ENCODE measurements around the gene TBL1X.

The TBL1X gene

GRCh38 chrX:9459186-9459748, 5.6 kb upstream of the TBL1X start:
- no peak overlapping the region for H3K27ac ChIP-seq (ENCODE audit: low read depth in 2 of 2, low read length in 2 of 2)
- peaks cover 8% of the 10 kb centered on the region in 2 donors for H3K4me1 ChIP-seq (ENCODE audit: control insufficient read depth in 2 of 2, insufficient read depth in 2 of 2, low read length in 2 of 2)
- no peak overlapping the region for H3K9ac ChIP-seq (ENCODE audit: low read depth in 1 of 2, low read length in 2 of 2)
- H3K9me3 ChIP-seq (ENCODE audit: control insufficient read depth in 2 of 2, low read length in 2 of 2), result no peaks in the 10 kb centered on the region
- peaks cover 3 to 5% of the 10 kb centered on the region in 2 donors for H3K27me3 ChIP-seq (ENCODE audit: control insufficient read depth in 2 of 2, insufficient read depth in 2 of 2, low read length in 2 of 2)
- H3K4me3 ChIP-seq (ENCODE audit: low read length in 2 of 2), result no peak overlapping the region
- no peaks in the 10 kb centered on the region for H3K36me3 ChIP-seq (ENCODE audit: control insufficient read depth in 2 of 2, insufficient read depth in 2 of 2, low read length in 2 of 2)

GRCh38 chrX:9461087-9461486, 3.8 kb upstream of the TBL1X start:
- no peak overlapping the region for H3K27ac ChIP-seq (ENCODE audit: low read depth in 2 of 2, low read length in 2 of 2)
- H3K27me3 ChIP-seq (ENCODE audit: control insufficient read depth in 2 of 2, insufficient read depth in 2 of 2, low read length in 2 of 2), result peaks cover 3 to 6% of the 10 kb centered on the region in 2 donors
- no peak overlapping the region for H3K9ac ChIP-seq (ENCODE audit: low read depth in 1 of 2, low read length in 2 of 2)
- H3K9me3 ChIP-seq (ENCODE audit: control insufficient read depth in 2 of 2, low read length in 2 of 2), result no peaks in the 10 kb centered on the region
- peaks cover 8 to 10% of the 10 kb centered on the region in 2 donors for H3K4me1 ChIP-seq (ENCODE audit: control insufficient read depth in 2 of 2, insufficient read depth in 2 of 2, low read length in 2 of 2)
- no peak overlapping the region for H3K4me3 ChIP-seq (ENCODE audit: low read length in 2 of 2)
- no peaks in the 10 kb centered on the region for H3K36me3 ChIP-seq (ENCODE audit: control insufficient read depth in 2 of 2, insufficient read depth in 2 of 2, low read length in 2 of 2)

GRCh38 chrX:9462456-9462855, 2.4 kb upstream of the TBL1X start:
- Histone ChIP-seq H3K4me1 (ENCODE audit: control insufficient read depth in 2 of 2, insufficient read depth in 2 of 2, low read length in 2 of 2) (peaks cover 11 to 13% of the 10 kb centered on the region in 2 donors), H3K27me3 (ENCODE audit: control insufficient read depth in 2 of 2, insufficient read depth in 2 of 2, low read length in 2 of 2) (peaks cover 3 to 6% of the 10 kb centered on the region in 2 donors), H3K27ac (ENCODE audit: low read depth in 2 of 2, low read length in 2 of 2) (no peak overlapping the region), H3K36me3 (ENCODE audit: control insufficient read depth in 2 of 2, insufficient read depth in 2 of 2, low read length in 2 of 2) (no peaks in the 10 kb centered on the region), H3K9me3 (ENCODE audit: control insufficient read depth in 2 of 2, low read length in 2 of 2) (no peaks in the 10 kb centered on the region), H3K9ac (ENCODE audit: low read depth in 1 of 2, low read length in 2 of 2) (no peak overlapping the region), H3K4me3 (ENCODE audit: low read length in 2 of 2) (no peak overlapping the region)

- peak overlapping the region; percentile 3 to 52 for H3K27ac ChIP-seq (ENCODE audit: low read depth in 2 of 2, low read length in 2 of 2)
- peak overlapping the region in 1 of 2 donors; percentile 58 for H3K9ac ChIP-seq (ENCODE audit: low read depth in 1 of 2, low read length in 2 of 2)
Measured at GRCh38 chrX:9465380-9466123, 694 bp downstream of the TBL1X start.

GRCh38 chrX:9466124-9466495, 1.3 kb downstream of the TBL1X start:
- no peaks in the 10 kb centered on the region for H3K36me3 ChIP-seq (ENCODE audit: control insufficient read depth in 2 of 2, insufficient read depth in 2 of 2, low read length in 2 of 2)
- no peak overlapping the region for H3K27ac ChIP-seq (ENCODE audit: low read depth in 2 of 2, low read length in 2 of 2)
- peaks cover 5 to 10% of the 10 kb centered on the region in 2 donors for H3K27me3 ChIP-seq (ENCODE audit: control insufficient read depth in 2 of 2, insufficient read depth in 2 of 2, low read length in 2 of 2)
- H3K9ac ChIP-seq (ENCODE audit: low read depth in 1 of 2, low read length in 2 of 2), result peak overlapping the region; percentile 24 to 54
- peaks cover 11 to 13% of the 10 kb centered on the region in 2 donors for H3K4me1 ChIP-seq (ENCODE audit: control insufficient read depth in 2 of 2, insufficient read depth in 2 of 2, low read length in 2 of 2)
- peak overlapping the region; percentile 57 to 61 for H3K4me3 ChIP-seq (ENCODE audit: low read length in 2 of 2)
- H3K9me3 ChIP-seq (ENCODE audit: control insufficient read depth in 2 of 2, low read length in 2 of 2), result no peaks in the 10 kb centered on the region

More at GRCh38 chrX:9465380-9466123, 694 bp downstream of the TBL1X start:
- Histone ChIP-seq H3K9me3 (ENCODE audit: control insufficient read depth in 2 of 2, low read length in 2 of 2) (no peaks in the 10 kb centered on the region), H3K36me3 (ENCODE audit: control insufficient read depth in 2 of 2, insufficient read depth in 2 of 2, low read length in 2 of 2) (no peaks in the 10 kb centered on the region), H3K27me3 (ENCODE audit: control insufficient read depth in 2 of 2, insufficient read depth in 2 of 2, low read length in 2 of 2) (peaks cover 5 to 10% of the 10 kb centered on the region in 2 donors), H3K4me1 (ENCODE audit: control insufficient read depth in 2 of 2, insufficient read depth in 2 of 2, low read length in 2 of 2) (peaks cover 11 to 13% of the 10 kb centered on the region in 2 donors), H3K4me3 (ENCODE audit: low read length in 2 of 2) (peak overlapping the region; percentile 57 to 61)

GRCh38 chrX:9466736-9467135, 1.9 kb downstream of the TBL1X start:
- Histone ChIP-seq H3K9ac (ENCODE audit: low read depth in 1 of 2, low read length in 2 of 2) (peak overlapping the region in 1 of 2 donors; percentile 54), H3K27me3 (ENCODE audit: control insufficient read depth in 2 of 2, insufficient read depth in 2 of 2, low read length in 2 of 2) (peaks cover 5 to 10% of the 10 kb centered on the region in 2 donors), H3K36me3 (ENCODE audit: control insufficient read depth in 2 of 2, insufficient read depth in 2 of 2, low read length in 2 of 2) (no peaks in the 10 kb centered on the region), H3K9me3 (ENCODE audit: control insufficient read depth in 2 of 2, low read length in 2 of 2) (no peaks in the 10 kb centered on the region), H3K4me1 (ENCODE audit: control insufficient read depth in 2 of 2, insufficient read depth in 2 of 2, low read length in 2 of 2) (peaks cover 11 to 13% of the 10 kb centered on the region in 2 donors), H3K4me3 (ENCODE audit: low read length in 2 of 2) (peak overlapping the region; percentile 57 to 61), H3K27ac (ENCODE audit: low read depth in 2 of 2, low read length in 2 of 2) (no peak overlapping the region)

- no peak overlapping the region for H3K4me3 ChIP-seq (ENCODE audit: low read length in 2 of 2)
- peaks cover 11 to 13% of the 10 kb centered on the region in 2 donors for H3K4me1 ChIP-seq (ENCODE audit: control insufficient read depth in 2 of 2, insufficient read depth in 2 of 2, low read length in 2 of 2)
- peaks cover 4 to 10% of the 10 kb centered on the region in 2 donors for H3K27me3 ChIP-seq (ENCODE audit: control insufficient read depth in 2 of 2, insufficient read depth in 2 of 2, low read length in 2 of 2)
Measured at GRCh38 chrX:9467146-9467545, 2.3 kb downstream of the TBL1X start.

GRCh38 chrX:9467751-9468150, 2.9 kb downstream of the TBL1X start:
- peaks cover 2 to 7% of the 10 kb centered on the region in 2 donors for H3K27me3 ChIP-seq (ENCODE audit: control insufficient read depth in 2 of 2, insufficient read depth in 2 of 2, low read length in 2 of 2)
- no peaks in the 10 kb centered on the region for H3K36me3 ChIP-seq (ENCODE audit: control insufficient read depth in 2 of 2, insufficient read depth in 2 of 2, low read length in 2 of 2)
- no peak overlapping the region for H3K4me3 ChIP-seq (ENCODE audit: low read length in 2 of 2)
- H3K9ac ChIP-seq (ENCODE audit: low read depth in 1 of 2, low read length in 2 of 2), result no peak overlapping the region
- H3K27ac ChIP-seq (ENCODE audit: low read depth in 2 of 2, low read length in 2 of 2), result no peak overlapping the region
- no peaks in the 10 kb centered on the region for H3K9me3 ChIP-seq (ENCODE audit: control insufficient read depth in 2 of 2, low read length in 2 of 2)
- H3K4me1 ChIP-seq (ENCODE audit: control insufficient read depth in 2 of 2, insufficient read depth in 2 of 2, low read length in 2 of 2), result peaks cover 8 to 13% of the 10 kb centered on the region in 2 donors

More at GRCh38 chrX:9467146-9467545, 2.3 kb downstream of the TBL1X start:
- no peak overlapping the region for H3K27ac ChIP-seq (ENCODE audit: low read depth in 2 of 2, low read length in 2 of 2)
- no peak overlapping the region for H3K9ac ChIP-seq (ENCODE audit: low read depth in 1 of 2, low read length in 2 of 2)
- H3K36me3 ChIP-seq (ENCODE audit: control insufficient read depth in 2 of 2, insufficient read depth in 2 of 2, low read length in 2 of 2), result no peaks in the 10 kb centered on the region
- no peaks in the 10 kb centered on the region for H3K9me3 ChIP-seq (ENCODE audit: control insufficient read depth in 2 of 2, low read length in 2 of 2)

GRCh38 chrX:9471571-9471985, 6.7 kb downstream of the TBL1X start:
- Histone ChIP-seq H3K9me3 (ENCODE audit: control insufficient read depth in 2 of 2, low read length in 2 of 2) (no peaks in the 10 kb centered on the region), H3K4me1 (ENCODE audit: control insufficient read depth in 2 of 2, insufficient read depth in 2 of 2, low read length in 2 of 2) (peaks cover 1 to 2% of the 10 kb centered on the region in 2 donors), H3K36me3 (ENCODE audit: control insufficient read depth in 2 of 2, insufficient read depth in 2 of 2, low read length in 2 of 2) (no peaks in the 10 kb centered on the region), H3K27me3 (ENCODE audit: control insufficient read depth in 2 of 2, insufficient read depth in 2 of 2, low read length in 2 of 2) (peaks cover 2 to 4% of the 10 kb centered on the region in 2 donors), H3K9ac (ENCODE audit: low read depth in 1 of 2, low read length in 2 of 2) (no peak overlapping the region), H3K27ac (ENCODE audit: low read depth in 2 of 2, low read length in 2 of 2) (no peak overlapping the region), H3K4me3 (ENCODE audit: low read length in 2 of 2) (no peak overlapping the region)

GRCh38 chrX:9473708-9474107, 8.8 kb downstream of the TBL1X start:
- no peak overlapping the region for H3K9ac ChIP-seq (ENCODE audit: low read depth in 1 of 2, low read length in 2 of 2)
- no peaks in the 10 kb centered on the region for H3K9me3 ChIP-seq (ENCODE audit: control insufficient read depth in 2 of 2, low read length in 2 of 2)
- H3K27me3 ChIP-seq (ENCODE audit: control insufficient read depth in 2 of 2, insufficient read depth in 2 of 2, low read length in 2 of 2), result no peaks in the 10 kb centered on the region
- no peak overlapping the region for H3K27ac ChIP-seq (ENCODE audit: low read depth in 2 of 2, low read length in 2 of 2)
- no peaks in the 10 kb centered on the region for H3K36me3 ChIP-seq (ENCODE audit: control insufficient read depth in 2 of 2, insufficient read depth in 2 of 2, low read length in 2 of 2)
- H3K4me1 ChIP-seq (ENCODE audit: control insufficient read depth in 2 of 2, insufficient read depth in 2 of 2, low read length in 2 of 2), result no peaks in the 10 kb centered on the region
- no peak overlapping the region for H3K4me3 ChIP-seq (ENCODE audit: low read length in 2 of 2)
